ENCODE data around the gene RNASEH2B.

DNA sequence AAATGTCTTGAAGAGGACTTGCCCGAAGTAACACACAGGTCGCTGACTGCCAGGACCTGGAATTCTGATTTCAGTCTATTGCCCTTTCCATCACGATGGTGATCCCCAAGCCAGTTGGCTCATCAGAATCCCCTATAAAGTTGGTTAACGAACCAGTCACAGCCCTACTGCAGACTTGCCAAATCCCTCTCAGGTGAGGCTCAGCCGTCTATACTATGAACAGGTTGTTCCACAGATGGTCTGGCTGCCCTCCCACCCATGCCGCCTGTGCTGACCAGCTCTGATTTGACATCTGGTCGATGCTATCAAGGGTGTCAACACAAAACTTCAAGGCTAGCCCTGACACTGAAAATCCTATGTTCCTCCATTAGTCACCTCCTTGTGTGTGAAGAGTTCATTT is 90.0 kb downstream of the RNASEH2B start:
- TF ChIP-seq, protein P1, sequence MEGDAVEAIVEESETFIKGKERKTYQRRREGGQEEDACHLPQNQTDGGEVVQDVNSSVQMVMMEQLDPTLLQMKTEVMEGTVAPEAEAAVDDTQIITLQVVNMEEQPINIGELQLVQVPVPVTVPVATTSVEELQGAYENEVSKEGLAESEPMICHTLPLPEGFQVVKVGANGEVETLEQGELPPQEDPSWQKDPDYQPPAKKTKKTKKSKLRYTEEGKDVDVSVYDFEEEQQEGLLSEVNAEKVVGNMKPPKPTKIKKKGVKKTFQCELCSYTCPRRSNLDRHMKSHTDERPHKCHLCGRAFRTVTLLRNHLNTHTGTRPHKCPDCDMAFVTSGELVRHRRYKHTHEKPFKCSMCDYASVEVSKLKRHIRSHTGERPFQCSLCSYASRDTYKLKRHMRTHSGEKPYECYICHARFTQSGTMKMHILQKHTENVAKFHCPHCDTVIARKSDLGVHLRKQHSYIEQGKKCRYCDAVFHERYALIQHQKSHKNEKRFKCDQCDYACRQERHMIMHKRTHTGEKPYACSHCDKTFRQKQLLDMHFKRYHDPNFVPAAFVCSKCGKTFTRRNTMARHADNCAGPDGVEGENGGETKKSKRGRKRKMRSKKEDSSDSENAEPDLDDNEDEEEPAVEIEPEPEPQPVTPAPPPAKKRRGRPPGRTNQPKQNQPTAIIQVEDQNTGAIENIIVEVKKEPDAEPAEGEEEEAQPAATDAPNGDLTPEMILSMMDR (IDR thresholded peaks at IDR 0.05; ENCODE audit: poor library complexity) = no peak
- TF ChIP-seq EZH2phosphoT487 (IDR thresholded peaks at IDR 0.05; ENCODE audit: low read depth, severe bottlenecking, unreplicated experiment) (no peak), EZH2 (IDR thresholded peaks at IDR 0.05; ENCODE audit: borderline replicate concordance) (no peak)
